ENCODE results near the gene S1PR2. TPM values are rescaled to one million over a fixed set of nuclear protein-coding genes. Genes with fewer than 3 reads are reported as not detected.

S1PR2 gene
- total and polyA plus RNA-seq, 5 donors from 2014 or later: 2.9 to 20.9 (median 3.5) TPM

DNA sequence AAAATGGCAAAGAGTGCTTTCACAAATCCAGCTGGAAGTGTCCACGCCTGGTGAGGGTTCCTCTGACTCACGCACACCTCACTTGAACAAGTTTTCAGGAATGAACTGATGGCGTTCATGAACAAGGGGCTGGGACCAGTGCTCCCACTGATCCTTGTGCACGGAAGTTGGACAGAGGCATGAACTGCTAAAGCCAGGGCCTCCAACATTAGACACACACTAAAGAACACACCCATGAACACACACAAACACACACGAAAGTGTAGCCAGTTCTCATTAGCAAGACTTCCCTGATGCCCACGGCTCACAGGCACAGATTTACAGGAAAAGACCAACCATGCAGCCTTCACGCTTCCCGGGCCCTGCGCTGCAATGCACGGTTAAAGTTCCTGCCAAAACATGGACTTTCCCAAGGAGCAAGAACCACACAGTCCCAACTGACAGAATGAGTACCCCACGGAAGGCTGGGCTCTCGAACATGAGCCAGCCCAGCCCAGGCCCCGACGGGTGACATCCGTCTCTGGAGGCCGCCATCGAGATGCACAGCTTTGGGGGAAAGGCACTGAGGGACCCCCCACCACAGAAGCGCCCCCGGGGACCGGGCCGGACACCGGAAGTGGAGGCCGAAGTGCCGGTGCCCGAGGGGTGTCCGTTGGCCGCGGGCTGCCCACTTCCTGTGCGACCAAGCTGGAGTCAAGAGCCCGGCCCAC lies 37.2 kb downstream of the S1PR2 start:
- H3K27ac ChIP-seq (ENCODE audit: insufficient read depth, low read length, poor library complexity, severe bottlenecking): peak overlapping the region; percentile 82
- no peaks in the 10 kb centered on the region for H3K27me3 ChIP-seq (ENCODE audit: control insufficient read depth, insufficient read depth, low read length)
- peak overlapping the region; percentile 93 to 94 (median 94) for H3K27ac Mint-ChIP-seq
- peaks cover 43% of the 10 kb centered on the region for H3K4me1 ChIP-seq (ENCODE audit: control insufficient read depth, insufficient read depth, low read length, poor library complexity, severe bottlenecking)
- H3K9me3 Mint-ChIP-seq: no peaks in the 10 kb centered on the region
- DNase-seq (peak in 2 of 3 donors; percentile 4 to 42), ATAC-seq (ENCODE audit: low read depth in 2 of 2) (no peak)
- H3K36me3 ChIP-seq (ENCODE audit: control insufficient read depth, insufficient read depth, low read length): peaks cover 3% of the 10 kb centered on the region
- peak overlapping the region; percentile 90 for H3K4me3 ChIP-seq (ENCODE audit: low read depth, low read length)
- peaks cover 6% of the 10 kb centered on the region for H3K36me3 Mint-ChIP-seq
- H3K9me3 ChIP-seq (ENCODE audit: control insufficient read depth in 2 of 2, low read length in 2 of 2): no peaks in the 10 kb centered on the region
- H3K4me3 Mint-ChIP-seq: peak overlapping the region; percentile 86 to 96 (median 94)
- peaks cover 10 to 60% (median 27%) of the 10 kb centered on the region in 4 donors for H3K4me1 Mint-ChIP-seq
- no peaks in the 10 kb centered on the region for H3K27me3 Mint-ChIP-seq

- Mint-ChIP-seq H3K36me3 (peaks cover 6% of the 10 kb centered on the region), H3K27ac (peak overlapping the region in 1 of 3 donors; percentile 94), H3K27me3 (no peaks in the 10 kb centered on the region), H3K4me1 (peaks cover 6 to 64% (median 25%) of the 10 kb centered on the region in 4 donors), H3K9me3 (no peaks in the 10 kb centered on the region), H3K4me3 (peak overlapping the region; percentile 59 to 96 (median 88))
- Histone ChIP-seq H3K9me3 (ENCODE audit: control insufficient read depth in 2 of 2, low read length in 2 of 2) (no peaks in the 10 kb centered on the region), H3K27ac (ENCODE audit: insufficient read depth, low read length, poor library complexity, severe bottlenecking) (no peak overlapping the region), H3K4me3 (ENCODE audit: low read depth, low read length) (no peak overlapping the region), H3K27me3 (ENCODE audit: control insufficient read depth, insufficient read depth, low read length) (no peaks in the 10 kb centered on the region), H3K36me3 (ENCODE audit: control insufficient read depth, insufficient read depth, low read length) (peaks cover 5% of the 10 kb centered on the region), H3K4me1 (ENCODE audit: control insufficient read depth, insufficient read depth, low read length, poor library complexity, severe bottlenecking) (peaks cover 43% of the 10 kb centered on the region)
- DNase-seq (no peak), ATAC-seq (ENCODE audit: low read depth in 2 of 2) (no peak)
These were observed 38.2 kb downstream of the S1PR2 start for GRCh38 chr19:10192922-10193321.

GRCh38 chr19:10191347-10191746 lies 39.8 kb downstream of the S1PR2 start:
- ATAC-seq (ENCODE audit: low read depth in 2 of 2): no peak
- H3K4me1 ChIP-seq (ENCODE audit: control insufficient read depth, insufficient read depth, low read length, poor library complexity, severe bottlenecking): peaks cover 43% of the 10 kb centered on the region
- no peaks in the 10 kb centered on the region for H3K9me3 Mint-ChIP-seq
- H3K27me3 Mint-ChIP-seq: no peaks in the 10 kb centered on the region
- H3K4me3 Mint-ChIP-seq: peak overlapping the region in 1 of 4 donors; percentile 52
- no peaks in the 10 kb centered on the region for H3K9me3 ChIP-seq (ENCODE audit: control insufficient read depth in 2 of 2, low read length in 2 of 2)
- H3K36me3 ChIP-seq (ENCODE audit: control insufficient read depth, insufficient read depth, low read length): peaks cover 16% of the 10 kb centered on the region
- H3K4me1 Mint-ChIP-seq: peaks cover 12 to 70% (median 31%) of the 10 kb centered on the region in 4 donors
- no peak overlapping the region for H3K27ac ChIP-seq (ENCODE audit: insufficient read depth, low read length, poor library complexity, severe bottlenecking)
- no peak for DNase-seq
- H3K27ac Mint-ChIP-seq: no peak overlapping the region
- H3K4me3 ChIP-seq (ENCODE audit: low read depth, low read length): no peak overlapping the region
- H3K27me3 ChIP-seq (ENCODE audit: control insufficient read depth, insufficient read depth, low read length): no peaks in the 10 kb centered on the region
- peaks cover 6% of the 10 kb centered on the region for H3K36me3 Mint-ChIP-seq

DNA sequence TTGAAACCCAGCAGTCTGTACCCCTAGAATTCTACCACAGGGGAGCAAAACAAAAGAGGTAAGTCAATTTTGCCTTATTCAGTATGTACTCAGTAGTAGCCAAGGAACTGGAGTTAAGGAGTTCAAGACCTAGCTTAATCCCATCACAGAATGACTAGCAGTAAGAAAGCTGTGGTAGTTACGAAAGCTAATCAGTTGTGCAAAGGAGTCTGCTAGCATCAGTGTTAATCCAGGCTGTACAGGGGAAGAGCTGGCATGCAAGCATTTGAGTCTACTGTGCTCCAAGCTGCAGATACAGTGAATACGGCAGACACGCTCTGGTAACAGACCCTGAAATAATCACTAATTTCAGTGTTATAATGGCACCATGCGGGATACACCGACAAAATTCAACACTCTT lies 41.1 kb downstream of the S1PR2 start:
- H3K9me3 ChIP-seq (ENCODE audit: control insufficient read depth in 2 of 2, low read length in 2 of 2): no peaks in the 10 kb centered on the region
- DNase-seq (no peak), ATAC-seq (ENCODE audit: low read depth in 2 of 2) (no peak)
- Mint-ChIP-seq H3K9me3 (no peaks in the 10 kb centered on the region), H3K36me3 (peaks cover 11% of the 10 kb centered on the region), H3K4me1 (peaks cover 7 to 72% (median 28%) of the 10 kb centered on the region in 4 donors), H3K27me3 (no peaks in the 10 kb centered on the region), H3K4me3 (peak overlapping the region in 1 of 4 donors; percentile 55), H3K27ac (peak overlapping the region in 2 of 3 donors; percentile 67 to 84)
- peaks cover 40% of the 10 kb centered on the region for H3K4me1 ChIP-seq (ENCODE audit: control insufficient read depth, insufficient read depth, low read length, poor library complexity, severe bottlenecking)
- H3K4me3 ChIP-seq (ENCODE audit: low read depth, low read length): no peak overlapping the region
- H3K27me3 ChIP-seq (ENCODE audit: control insufficient read depth, insufficient read depth, low read length): no peaks in the 10 kb centered on the region
- H3K36me3 ChIP-seq (ENCODE audit: control insufficient read depth, insufficient read depth, low read length): peaks cover 23% of the 10 kb centered on the region
- no peak overlapping the region for H3K27ac ChIP-seq (ENCODE audit: insufficient read depth, low read length, poor library complexity, severe bottlenecking)

DNA sequence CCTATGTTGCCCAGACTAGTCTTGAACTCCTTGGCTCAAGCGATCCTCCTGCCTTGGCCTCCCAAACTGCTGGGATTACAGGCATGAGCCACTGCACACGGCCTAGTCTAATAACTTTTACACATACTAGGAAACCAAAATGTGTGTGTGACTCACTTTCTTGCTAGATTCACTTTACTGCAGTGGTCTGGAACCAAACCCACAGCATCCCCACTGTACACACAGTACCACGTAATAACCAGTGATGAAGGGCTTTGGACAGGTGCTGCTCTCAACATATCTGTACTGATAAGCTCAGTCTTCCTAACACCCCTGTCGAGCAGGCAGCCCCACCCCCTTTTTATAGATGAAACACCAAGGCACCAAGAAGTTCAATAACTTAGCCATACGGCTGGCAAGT lies 41.5 kb downstream of the S1PR2 start:
- peaks cover 38% of the 10 kb centered on the region for H3K4me1 ChIP-seq (ENCODE audit: control insufficient read depth, insufficient read depth, low read length, poor library complexity, severe bottlenecking)
- no peak for DNase-seq
- no peaks in the 10 kb centered on the region for H3K9me3 ChIP-seq (ENCODE audit: control insufficient read depth in 2 of 2, low read length in 2 of 2)
- Mint-ChIP-seq H3K4me3 (peak overlapping the region in 1 of 4 donors; percentile 55), H3K4me1 (peaks cover 6 to 68% (median 27%) of the 10 kb centered on the region in 4 donors), H3K36me3 (peaks cover 11% of the 10 kb centered on the region), H3K9me3 (no peaks in the 10 kb centered on the region), H3K27me3 (no peaks in the 10 kb centered on the region), H3K27ac (peak overlapping the region in 2 of 3 donors; percentile 67 to 84)
- H3K4me3 ChIP-seq (ENCODE audit: low read depth, low read length): no peak overlapping the region
- no peaks in the 10 kb centered on the region for H3K27me3 ChIP-seq (ENCODE audit: control insufficient read depth, insufficient read depth, low read length)
- ATAC-seq (ENCODE audit: low read depth in 2 of 2): no peak
- no peak overlapping the region for H3K27ac ChIP-seq (ENCODE audit: insufficient read depth, low read length, poor library complexity, severe bottlenecking)
- peaks cover 26% of the 10 kb centered on the region for H3K36me3 ChIP-seq (ENCODE audit: control insufficient read depth, insufficient read depth, low read length)

GRCh38 chr19:10187315-10187714 lies 43.8 kb downstream of the S1PR2 start:
- Histone ChIP-seq H3K27ac (ENCODE audit: insufficient read depth, low read length, poor library complexity, severe bottlenecking) (no peak overlapping the region), H3K4me3 (ENCODE audit: low read depth, low read length) (no peak overlapping the region), H3K4me1 (ENCODE audit: control insufficient read depth, insufficient read depth, low read length, poor library complexity, severe bottlenecking) (peaks cover 18% of the 10 kb centered on the region), H3K36me3 (ENCODE audit: control insufficient read depth, insufficient read depth, low read length) (peaks cover 41% of the 10 kb centered on the region), H3K27me3 (ENCODE audit: control insufficient read depth, insufficient read depth, low read length) (no peaks in the 10 kb centered on the region), H3K9me3 (ENCODE audit: control insufficient read depth in 2 of 2, low read length in 2 of 2) (no peaks in the 10 kb centered on the region)
- no peaks in the 10 kb centered on the region for H3K9me3 Mint-ChIP-seq
- H3K36me3 Mint-ChIP-seq: peaks cover 11% of the 10 kb centered on the region
- H3K4me1 Mint-ChIP-seq: peaks cover 6 to 57% (median 17%) of the 10 kb centered on the region in 4 donors
- H3K27ac Mint-ChIP-seq: peak overlapping the region in 1 of 3 donors; percentile 88
- no peak for ATAC-seq (ENCODE audit: low read depth in 2 of 2)
- H3K27me3 Mint-ChIP-seq: no peaks in the 10 kb centered on the region
- peak overlapping the region in 1 of 4 donors; percentile 57 for H3K4me3 Mint-ChIP-seq
- no peak for DNase-seq

- Histone ChIP-seq H3K4me3 (ENCODE audit: low read depth, low read length) (no peak overlapping the region), H3K36me3 (ENCODE audit: control insufficient read depth, insufficient read depth, low read length) (peaks cover 57% of the 10 kb centered on the region), H3K9me3 (ENCODE audit: control insufficient read depth in 2 of 2, low read length in 2 of 2) (no peaks in the 10 kb centered on the region), H3K4me1 (ENCODE audit: control insufficient read depth, insufficient read depth, low read length, poor library complexity, severe bottlenecking) (peaks cover 3% of the 10 kb centered on the region), H3K27ac (ENCODE audit: insufficient read depth, low read length, poor library complexity, severe bottlenecking) (no peak overlapping the region), H3K27me3 (ENCODE audit: control insufficient read depth, insufficient read depth, low read length) (no peaks in the 10 kb centered on the region)
- peaks cover 6 to 39% (median 15%) of the 10 kb centered on the region in 4 donors for H3K4me1 Mint-ChIP-seq
- peaks cover 14% of the 10 kb centered on the region for H3K36me3 Mint-ChIP-seq
- no peaks in the 10 kb centered on the region for H3K9me3 Mint-ChIP-seq
- no peaks in the 10 kb centered on the region for H3K27me3 Mint-ChIP-seq
- H3K4me3 Mint-ChIP-seq: no peak overlapping the region
- ATAC-seq (ENCODE audit: low read depth in 2 of 2) (no peak), DNase-seq (no peak)
- H3K27ac Mint-ChIP-seq: peak overlapping the region in 2 of 3 donors; percentile 71 to 90
These were observed 46.5 kb downstream of the S1PR2 start for GRCh38 chr19:10184636-10185035.

DNA sequence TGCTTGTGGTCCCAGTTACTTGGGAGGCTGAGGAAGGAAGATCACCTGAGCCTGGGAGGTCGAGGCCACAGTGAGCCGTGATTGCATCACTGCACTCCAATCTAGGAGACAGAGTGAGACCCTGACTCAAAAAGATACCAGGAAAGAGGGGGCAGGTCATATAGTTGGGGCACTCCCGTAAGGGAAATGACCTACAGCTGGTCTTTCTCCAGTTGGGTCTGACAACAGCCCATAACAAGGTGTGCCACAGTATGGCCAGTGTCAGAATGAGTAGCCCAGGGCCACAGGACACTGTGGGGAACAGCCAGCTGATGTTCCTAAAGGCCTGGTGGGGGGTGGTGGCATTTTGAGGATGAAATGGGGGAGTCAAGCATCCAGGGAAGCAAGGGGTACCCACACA lies 47.2 kb downstream of the S1PR2 start:
- no peak for ATAC-seq (ENCODE audit: low read depth in 2 of 2)
- Mint-ChIP-seq H3K4me3 (no peak overlapping the region), H3K27me3 (no peaks in the 10 kb centered on the region), H3K9me3 (no peaks in the 10 kb centered on the region), H3K36me3 (peaks cover 13% of the 10 kb centered on the region), H3K27ac (peak overlapping the region in 2 of 3 donors; percentile 22 to 90), H3K4me1 (peaks cover 6 to 32% (median 14%) of the 10 kb centered on the region in 4 donors)
- no peak for DNase-seq
- H3K36me3 ChIP-seq (ENCODE audit: control insufficient read depth, insufficient read depth, low read length): peaks cover 61% of the 10 kb centered on the region
- no peak overlapping the region for H3K4me3 ChIP-seq (ENCODE audit: low read depth, low read length)
- no peaks in the 10 kb centered on the region for H3K9me3 ChIP-seq (ENCODE audit: control insufficient read depth in 2 of 2, low read length in 2 of 2)
- H3K27ac ChIP-seq (ENCODE audit: insufficient read depth, low read length, poor library complexity, severe bottlenecking): no peak overlapping the region
- no peaks in the 10 kb centered on the region for H3K27me3 ChIP-seq (ENCODE audit: control insufficient read depth, insufficient read depth, low read length)
- no peaks in the 10 kb centered on the region for H3K4me1 ChIP-seq (ENCODE audit: control insufficient read depth, insufficient read depth, low read length, poor library complexity, severe bottlenecking)

Data from CD4-positive, CD25-positive, alpha-beta regulatory T cell (primary cell).